NOMO-1 (cell line): ENCODE measurements around the gene PLA1A.
"Not testable (repeated sequence)": the region's sequence is repeated elsewhere in the genome, so short reads cannot be mapped to it uniquely, and the experiment has no call there.

Experiments used
- DNase-seq, 2 experiments: peaks; one replicate each; lab custom pipeline; 2025; ENCODE audit not compliant: unreplicated experiment in 2 of 2; lab: John Stamatoyannopoulos, UW

The PLA1A gene

GRCh38 chr3:119662604-119663373, 65.1 kb downstream of the PLA1A start:
- DNase-seq, result no peak

- DNase-seq, result no peak
These were observed 66.2 kb downstream of the PLA1A start for GRCh38 chr3:119663885-119664284.

- DNase-seq, result no peak
These were observed 66.7 kb downstream of the PLA1A start for GRCh38 chr3:119664370-119664769.

GRCh38 chr3:119664850-119665379, 67.2 kb downstream of the PLA1A start:
- DNase-seq, result peak; percentile 22 to 53

- DNase-seq, result no peak
These were observed 68.4 kb downstream of the PLA1A start for GRCh38 chr3:119665954-119666559.

- DNase-seq, result no peak
These were observed 72.4 kb downstream of the PLA1A start for GRCh38 chr3:119669906-119670570.

- no peak for DNase-seq
These were observed 75.1 kb downstream of the PLA1A start for GRCh38 chr3:119672776-119673175.

GRCh38 chr3:119673875-119674274, 76.2 kb downstream of the PLA1A start:
- DNase-seq, result no peak

GRCh38 chr3:119675188-119675874, 77.6 kb downstream of the PLA1A start:
- no peak for DNase-seq

GRCh38 chr3:119676020-119676419, 78.3 kb downstream of the PLA1A start:
- DNase-seq, result no peak

GRCh38 chr3:119676771-119677640, 79.3 kb downstream of the PLA1A start, which contains the start of gene COX17:
COX17 (minus strand) TSS chr3:119677406; CDS start chr3:119677310, 96 bp downstream.
- DNase-seq, result peak; percentile 96 to 97

- DNase-seq, result no peak
These were observed 79.9 kb downstream of the PLA1A start for GRCh38 chr3:119677641-119677934.

GRCh38 chr3:119678209-119678608, 80.5 kb downstream of the PLA1A start:
- DNase-seq, result not testable (repeated sequence)
